ENCODE results near the gene RFWD3.
"Not testable (repeated sequence)": the region's sequence is repeated elsewhere in the genome, so short reads cannot be mapped to it uniquely, and the experiment has no call there.

The RFWD3 gene

DNA sequence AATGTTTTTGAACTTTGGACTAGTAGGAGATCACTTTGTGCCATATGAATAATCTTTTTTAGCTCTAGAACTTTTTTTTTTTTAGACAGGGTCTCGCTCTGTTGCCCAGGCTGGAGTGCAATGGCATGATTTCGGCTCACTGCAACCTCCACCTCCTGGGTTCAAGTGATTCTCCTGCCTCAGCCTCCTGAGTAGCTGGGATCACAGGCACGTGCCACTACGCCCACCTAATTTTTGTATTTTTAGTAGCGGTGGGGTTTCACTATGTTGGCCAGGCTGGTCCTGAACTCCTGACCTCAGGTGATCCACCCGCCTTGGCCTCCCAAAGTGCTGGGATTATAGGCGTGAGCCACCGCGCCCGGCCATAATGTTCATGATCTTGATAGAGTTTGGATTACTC is 2.2 kb upstream of the RFWD3 start:
- DNase-seq; intact Hi-C loops (cut with DNase I): not testable (repeated sequence)

GRCh38 chr16:74667255-74667700 is 601 bp upstream of the RFWD3 start:
- intact Hi-C loops (cut with DNase I), result no loop called here
- DNase-seq, result peak in 37 of 42 donors; percentile 7 to 67 (median 35)

GRCh38 chr16:74666010-74666421 is 661 bp downstream of the RFWD3 start:
- intact Hi-C loops (cut with DNase I), result no loop called here
- DNase-seq, result no peak

DNA sequence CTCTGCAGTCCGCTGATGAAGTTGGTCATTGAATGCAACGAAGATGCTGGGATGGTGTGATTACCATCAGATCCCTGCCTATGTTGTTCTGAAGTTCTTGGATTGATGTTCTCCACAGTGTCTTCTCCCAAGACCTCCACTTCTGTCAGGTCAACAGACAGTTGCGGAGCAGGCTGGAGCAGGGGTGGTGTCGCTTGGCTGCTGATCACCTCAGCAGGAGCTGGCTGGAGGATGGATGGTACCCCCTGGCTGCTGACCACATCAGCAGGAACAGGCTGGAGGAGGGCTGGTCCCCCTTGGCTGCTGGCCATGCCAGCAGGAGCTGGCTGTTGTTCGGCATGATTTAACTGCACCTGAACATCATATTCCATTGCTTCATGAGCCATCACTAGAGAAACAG is 5.6 kb downstream of the RFWD3 start:
- intact Hi-C loops (cut with DNase I), result no loop called here
- DNase-seq, result no peak

DNA sequence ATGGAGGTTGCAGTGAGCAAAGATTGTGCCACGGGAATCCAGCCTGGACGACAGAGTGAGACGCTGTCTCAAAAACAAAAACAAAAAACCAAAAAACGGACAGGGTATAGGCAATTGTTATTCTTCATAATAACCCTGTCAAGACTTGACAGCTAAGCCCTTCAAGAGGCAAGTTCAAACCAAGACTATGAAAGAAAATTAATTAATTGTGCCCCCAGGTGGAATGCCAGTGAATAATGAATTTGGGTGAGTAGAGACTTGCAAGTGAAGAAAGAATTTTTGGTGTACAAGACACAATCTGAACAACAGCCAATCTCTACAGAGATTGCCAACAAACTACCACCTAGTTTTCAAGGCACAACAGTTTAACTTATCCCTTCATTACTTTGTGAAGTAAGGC is 6.3 kb downstream of the RFWD3 start:
- DNase-seq, result no peak
- intact Hi-C loops (cut with DNase I), result no loop called here

DNA sequence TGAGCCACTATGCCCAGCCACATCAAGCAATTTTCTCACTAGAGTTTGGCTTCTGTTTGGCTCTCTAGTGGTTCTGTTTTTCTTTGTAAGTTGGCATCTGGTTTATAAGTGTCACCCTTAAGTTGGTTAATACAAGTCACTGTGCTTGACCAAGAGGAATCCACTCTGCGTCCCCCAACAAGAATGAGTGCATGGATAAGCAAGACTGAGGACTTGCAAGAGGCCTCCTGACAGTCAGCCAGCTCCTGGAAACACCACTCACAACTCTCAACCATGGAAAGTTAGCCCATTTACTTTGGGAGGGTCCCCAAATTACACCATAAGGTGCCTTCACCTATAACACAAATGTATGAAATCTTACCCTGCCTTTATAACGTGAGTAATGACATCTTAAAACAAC is 7.6 kb downstream of the RFWD3 start:
- intact Hi-C loops (cut with DNase I), result no loop called here
- DNase-seq, result no peak

- no peak for DNase-seq
- intact Hi-C loops (cut with DNase I), result no loop called here
Measured at GRCh38 chr16:74657870-74658642, 8.6 kb downstream of the RFWD3 start.

DNA sequence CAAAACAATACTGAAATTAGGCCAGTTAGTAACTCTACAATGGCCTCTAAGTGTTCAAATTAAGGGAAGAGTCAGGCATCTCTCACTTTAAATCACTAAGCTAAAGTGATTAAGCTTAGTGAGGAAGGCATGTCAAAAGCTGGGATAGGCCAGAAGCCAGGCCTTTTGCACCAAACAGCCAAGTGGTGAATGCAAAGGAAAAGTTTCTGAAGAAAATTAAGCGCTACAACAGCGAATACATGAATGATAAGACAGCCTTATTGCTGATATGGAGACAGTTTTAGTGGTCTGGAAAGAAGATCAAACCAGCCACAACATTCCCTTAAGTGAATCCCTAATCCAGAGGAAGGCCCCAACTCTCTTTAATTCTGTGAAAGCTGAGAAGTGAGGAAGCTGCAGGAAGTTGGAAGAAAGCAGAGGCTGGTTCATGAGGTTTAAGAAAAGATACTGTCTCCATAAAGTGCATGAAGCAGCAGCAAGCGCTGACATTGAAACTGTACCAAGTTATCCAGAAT is 12.1 kb downstream of the RFWD3 start:
- intact Hi-C loops (cut with DNase I), result no loop called here
- DNase-seq, result no peak

- DNase-seq; intact Hi-C loops (cut with DNase I): not testable (repeated sequence)
Measured at GRCh38 chr16:74652883-74653282, 13.8 kb downstream of the RFWD3 start.

DNA sequence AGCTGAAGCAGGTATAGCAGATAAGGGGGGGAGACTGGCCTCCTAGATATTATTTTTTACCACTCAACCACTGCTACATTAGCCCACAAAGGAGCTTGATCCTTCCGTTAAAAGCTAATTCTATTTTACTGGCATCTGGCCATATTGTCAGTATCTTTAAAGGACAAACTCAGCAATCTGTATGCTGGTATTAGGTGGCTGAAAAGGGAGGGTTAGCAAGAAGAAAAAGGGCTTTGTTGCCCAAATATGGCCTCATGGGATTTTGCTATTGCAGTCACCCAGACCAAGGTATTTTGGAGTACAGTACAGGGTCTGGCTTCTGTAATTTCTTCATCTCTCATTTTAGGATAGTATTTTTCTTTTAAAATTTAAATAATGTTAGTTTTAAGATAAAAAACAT is 14.4 kb downstream of the RFWD3 start:
- intact Hi-C loops (cut with DNase I), result no loop called here

GRCh38 chr16:74651841-74652240 is 14.8 kb downstream of the RFWD3 start:
- no peak for DNase-seq
- intact Hi-C loops (cut with DNase I), result no loop called here

More for the DNA sequence above, 14.4 kb downstream of the RFWD3 start:
- no peak for DNase-seq

GRCh38 chr16:74650966-74651567 is 15.6 kb downstream of the RFWD3 start:
- DNase-seq, result peak in 2 of 42 donors; percentile 5 to 10
- intact Hi-C loops (cut with DNase I), result no loop called here

GRCh38 chr16:74649839-74650504 is 16.7 kb downstream of the RFWD3 start:
- intact Hi-C loops (cut with DNase I), result no loop called here
- no peak for DNase-seq

- intact Hi-C loops (cut with DNase I), result no loop called here
- no peak for DNase-seq
Measured at GRCh38 chr16:74641969-74642368, 24.7 kb downstream of the RFWD3 start.

DNA sequence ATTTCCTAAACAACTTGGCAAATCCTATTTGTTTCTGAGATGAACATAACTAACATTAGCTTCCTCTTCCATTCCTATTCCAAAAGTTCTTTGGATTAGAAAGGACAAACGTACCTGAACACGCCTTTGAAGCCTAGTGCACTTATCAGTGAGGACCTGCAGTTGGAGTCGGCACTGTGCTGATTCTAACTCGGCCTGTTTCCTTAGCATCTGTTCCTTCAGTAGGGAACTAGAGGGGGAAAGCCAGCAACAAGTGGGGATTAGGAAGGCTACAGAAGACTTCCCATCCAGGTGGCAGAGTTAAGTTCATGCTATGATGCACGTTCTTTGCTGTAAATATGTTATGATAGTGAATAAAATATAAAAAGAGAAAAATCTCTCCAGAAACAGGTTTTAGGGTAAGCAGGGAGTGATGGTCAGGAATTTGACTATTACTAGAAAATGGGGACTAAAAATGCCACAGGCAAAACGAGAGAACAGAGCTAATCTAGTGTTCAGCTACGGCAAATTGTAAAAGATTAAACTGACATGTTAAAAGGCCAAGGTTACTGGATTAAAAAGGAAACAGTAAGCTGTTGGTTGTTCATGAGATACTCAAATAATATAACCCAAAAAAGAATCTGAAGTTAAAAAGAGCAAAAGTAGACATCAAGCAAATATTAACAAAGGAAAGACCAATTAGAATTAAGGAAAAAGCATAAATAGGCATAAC is 28.8 kb downstream of the RFWD3 start:
- intact Hi-C loops (cut with DNase I), result no loop called here
- no peak for DNase-seq

DNA sequence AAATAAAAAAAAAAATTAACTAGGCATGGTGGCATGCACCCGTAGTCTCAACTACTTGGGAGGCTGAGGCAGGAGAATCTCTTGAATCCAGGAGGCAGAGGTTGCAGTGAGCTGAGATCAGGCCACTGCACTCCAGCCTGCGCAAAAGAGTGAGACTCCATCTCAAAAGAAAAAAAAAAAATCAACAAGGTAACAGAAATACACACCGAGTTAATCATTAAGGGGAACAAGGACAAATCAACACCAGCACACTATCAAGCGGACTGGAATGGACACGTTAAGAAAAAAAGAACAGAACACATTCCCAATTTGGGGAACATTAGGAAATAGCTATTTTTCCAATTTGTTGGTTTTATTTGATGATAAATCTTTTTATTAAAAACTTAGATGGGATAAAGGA is 31.4 kb downstream of the RFWD3 start:
- intact Hi-C loops (cut with DNase I), result no loop called here

GRCh38 chr16:74633686-74634085 is 33.0 kb downstream of the RFWD3 start:
- no peak for DNase-seq
- intact Hi-C loops (cut with DNase I), result no loop called here

More for the DNA sequence above, 31.4 kb downstream of the RFWD3 start:
- DNase-seq, result no peak

- no peak for DNase-seq
- intact Hi-C loops (cut with DNase I), result no loop called here
Measured at GRCh38 chr16:74627506-74628220, 39.0 kb downstream of the RFWD3 start.
